DLD1 (cell line): ENCODE measurements around the gene HTRA3.

Experiments
- in situ Hi-C: cut with HindIII; loops from 2 replicates; pipeline ENCODE4 v1.10.0; 2017; ENCODE audit warnings: low sequenced_read_pairs

HTRA3 gene

DNA sequence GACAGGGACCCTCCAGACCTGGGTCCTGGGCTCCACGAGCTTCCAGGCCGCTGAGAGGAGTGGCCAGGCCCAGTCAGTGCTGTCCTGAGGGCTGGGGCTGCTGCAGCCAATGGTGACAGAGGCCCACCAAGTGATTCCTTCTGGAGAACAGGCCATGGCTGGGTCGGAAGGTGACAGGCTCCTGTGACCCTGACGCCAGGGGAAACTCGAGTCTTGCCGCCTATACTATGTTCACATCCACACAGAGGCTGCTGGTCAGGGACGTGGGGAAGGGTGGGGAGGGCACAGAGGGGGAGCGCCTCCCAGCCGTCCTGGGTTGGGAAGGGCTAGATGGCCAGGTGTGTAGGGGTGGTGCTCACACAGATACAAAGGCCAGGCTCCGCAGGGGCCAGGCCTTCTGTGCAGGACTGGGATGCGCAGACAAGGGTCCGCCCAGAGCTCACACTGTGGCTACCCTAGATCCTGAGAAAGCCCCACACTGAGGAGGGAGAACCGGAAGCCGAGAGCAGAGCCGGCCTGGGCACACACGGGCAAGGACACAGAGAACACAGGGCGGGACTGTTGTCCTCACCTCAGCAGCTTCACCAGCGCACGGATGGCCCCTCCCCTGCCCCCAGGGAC lies 81.4 kb downstream of the HTRA3 start:
- in situ Hi-C loops, result no loop called here

DNA sequence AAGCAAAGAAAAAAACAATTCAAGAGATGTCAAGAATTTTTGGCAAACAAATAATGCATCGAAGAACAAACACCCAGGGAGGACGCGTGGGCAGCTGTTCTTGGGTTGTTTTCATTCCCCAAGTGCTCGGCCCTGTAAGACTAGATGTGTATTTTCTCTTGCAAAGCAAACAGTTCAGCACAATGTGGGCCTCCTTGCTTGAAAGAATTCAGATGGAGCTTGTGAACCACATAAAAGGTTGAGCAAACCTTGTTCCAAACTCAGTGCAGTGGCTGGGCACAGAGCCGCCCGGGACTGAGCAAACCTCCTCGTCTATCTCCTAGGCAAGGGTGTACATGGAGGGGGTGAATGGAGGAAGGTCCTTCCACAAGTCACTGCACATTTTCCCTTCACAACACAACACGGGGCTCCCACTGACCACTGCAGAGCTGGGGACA lies 82.4 kb downstream of the HTRA3 start:
- in situ Hi-C loops, result no loop called here

GRCh38 chr4:8352368-8353157 lies 83.0 kb downstream of the HTRA3 start:
- in situ Hi-C loops, result no loop called here

- in situ Hi-C loops, result no loop called here
These were observed 83.7 kb downstream of the HTRA3 start for GRCh38 chr4:8353158-8353669.

GRCh38 chr4:8353912-8354453 lies 84.4 kb downstream of the HTRA3 start:
- in situ Hi-C loops, result no loop called here

- in situ Hi-C loops, result no loop called here
These were observed 85.8 kb downstream of the HTRA3 start for GRCh38 chr4:8355306-8355705.

GRCh38 chr4:8355864-8356565 lies 86.5 kb downstream of the HTRA3 start:
- in situ Hi-C loops, result no loop called here
